Tibial nerve (tissue), 4 donors: ENCODE results near the gene PRKCH. TPM values are rescaled to one million over a fixed set of nuclear protein-coding genes. Genes with fewer than 3 reads are reported as not detected.

ENCODE experiments used
- DNase-seq, 2 donors: peaks; one replicate each; pipeline ENCODE4 v3.0.0-alpha.2; 2019; ENCODE audit warnings: low spot score in 2 of 2
- H3K27ac ChIP-seq, 4 donors: fragments of 200-600 bp; sonication (generic) in 3 of 4; one replicate each; pipeline ENCODE4 v1.5.1; 2017 to 2019; ENCODE audit warnings: mild to moderate bottlenecking in 1 of 4
- H3K27me3 ChIP-seq, 2 donors: fragments of 200-600 bp; sonication (generic) in 1 of 2; one replicate each; pipeline versions ENCODE4 v1.5.1 to v1.6.0; 2017 to 2019
- H3K36me3 ChIP-seq, 3 donors: fragments of 200-600 bp; sonication (generic); one replicate each; pipeline ENCODE4 v1.5.1; 2018 to 2019
- H3K4me1 ChIP-seq, 4 donors: fragments of 200-600 bp; sonication (generic) in 3 of 4; one replicate each; pipeline ENCODE4 v1.5.1; 2017 to 2019
- H3K4me3 ChIP-seq, 4 donors: fragments of 200-600 bp; sonication (generic) in 3 of 4; one replicate each; pipeline ENCODE4 v1.5.1; 2017 to 2019; ENCODE audit warnings: mild to moderate bottlenecking in 1 of 4, moderate library complexity in 1 of 4
- H3K9me3 ChIP-seq, 4 donors: fragments of 200-600 bp; sonication (generic) in 3 of 4; one replicate each; pipeline ENCODE4 v1.5.1; 2017 to 2019
- EP300 ChIP-seq, 2 donors: sonication (generic); formaldehyde crosslinking; IDR thresholded peaks; one replicate each; pipeline ENCODE4 v1.6.1; 2017; ENCODE audit warnings: antibody characterized with exemption in 2 of 2, mild to moderate bottlenecking in 1 of 2
- POLR2A ChIP-seq, 2 donors: fragments of 450-650 bp; IDR thresholded peaks; one replicate each; pipeline ENCODE4 v1.6.1; 2017; ENCODE audit warnings: antibody characterized with exemption in 2 of 2, mild to moderate bottlenecking in 2 of 2, moderate library complexity in 2 of 2
- WGBS, 2 donors: methylation state at CpG; one replicate each; pipeline ENCODE4 v1.1.5; 2018; 5-methylcytosine and 5-hydroxymethylcytosine counted together
- total RNA-seq, 4 donors: library from RNA; depleted of rRNA; stranded (reverse); fragments of >200 nt; gene quantifications; one replicate each; pipeline ENCODE4 v1.1.0, GENCODE V29; 2016
- TF ChIP-seq, protein P1 (sequence below), 5 experiments: fragments of 200-600 bp in 3 of 5; fragments of 450-650 bp in 2 of 5; sonication (generic) in 3 of 5; IDR thresholded peaks; one replicate each; pipeline ENCODE4 v1.5.1; 2016 to 2019; ENCODE audit warnings: antibody characterized with exemption in 5 of 5, mild to moderate bottlenecking in 3 of 5, moderate library complexity in 2 of 5

PRKCH gene
- total RNA-seq, 4 donors from 2014 or later: 26.4 to 33.9 (median 29.2) TPM

GRCh38 chr14:61444215-61444768 is 122.9 kb downstream of the PRKCH start:
- H3K4me3 ChIP-seq: no peak overlapping the region
- no peak overlapping the region for H3K27ac ChIP-seq
- H3K4me1 ChIP-seq: peaks cover 0 to 10% (median 4%) of the 10 kb centered on the region in 4 donors
- H3K9me3 ChIP-seq: no peaks in the 10 kb centered on the region
- no peaks in the 10 kb centered on the region for H3K27me3 ChIP-seq
- TF ChIP-seq, protein P1, sequence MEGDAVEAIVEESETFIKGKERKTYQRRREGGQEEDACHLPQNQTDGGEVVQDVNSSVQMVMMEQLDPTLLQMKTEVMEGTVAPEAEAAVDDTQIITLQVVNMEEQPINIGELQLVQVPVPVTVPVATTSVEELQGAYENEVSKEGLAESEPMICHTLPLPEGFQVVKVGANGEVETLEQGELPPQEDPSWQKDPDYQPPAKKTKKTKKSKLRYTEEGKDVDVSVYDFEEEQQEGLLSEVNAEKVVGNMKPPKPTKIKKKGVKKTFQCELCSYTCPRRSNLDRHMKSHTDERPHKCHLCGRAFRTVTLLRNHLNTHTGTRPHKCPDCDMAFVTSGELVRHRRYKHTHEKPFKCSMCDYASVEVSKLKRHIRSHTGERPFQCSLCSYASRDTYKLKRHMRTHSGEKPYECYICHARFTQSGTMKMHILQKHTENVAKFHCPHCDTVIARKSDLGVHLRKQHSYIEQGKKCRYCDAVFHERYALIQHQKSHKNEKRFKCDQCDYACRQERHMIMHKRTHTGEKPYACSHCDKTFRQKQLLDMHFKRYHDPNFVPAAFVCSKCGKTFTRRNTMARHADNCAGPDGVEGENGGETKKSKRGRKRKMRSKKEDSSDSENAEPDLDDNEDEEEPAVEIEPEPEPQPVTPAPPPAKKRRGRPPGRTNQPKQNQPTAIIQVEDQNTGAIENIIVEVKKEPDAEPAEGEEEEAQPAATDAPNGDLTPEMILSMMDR (IDR thresholded peaks at IDR 0.05): no peak
- TF ChIP-seq POLR2A (IDR thresholded peaks at IDR 0.05) (no peak), EP300 (IDR thresholded peaks at IDR 0.05) (no peak)
- no peaks in the 10 kb centered on the region for H3K36me3 ChIP-seq
- DNase-seq: no peak
- WGBS, 2 donors: 52 to 59% methylated on average over 5 of the region's 5 CpGs

DNA sequence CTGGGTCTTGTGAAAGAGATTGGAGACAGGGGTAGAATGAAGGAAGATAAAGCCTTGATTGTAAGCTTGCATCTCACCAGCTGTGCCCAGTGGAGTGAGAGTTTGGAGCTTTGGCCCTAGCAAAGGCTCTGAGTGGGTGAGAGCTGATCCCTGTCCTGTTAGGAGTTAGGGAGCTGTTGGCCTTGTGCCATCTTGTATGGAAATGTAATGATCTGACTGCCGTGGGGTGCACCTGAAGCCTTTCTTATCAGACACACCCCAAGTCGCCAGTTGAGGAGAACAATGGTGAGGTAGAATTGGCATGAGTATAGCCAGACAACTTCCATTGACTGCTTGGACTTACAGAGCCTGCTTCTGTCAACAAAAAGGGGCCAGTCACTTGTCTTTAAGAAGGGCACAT is 130.1 kb downstream of the PRKCH start:
- whole genome bisulfite sequencing, 2 donors: 59 to 64% methylated on average over 2 of the region's 2 CpGs
- Histone ChIP-seq H3K36me3 (no peaks in the 10 kb centered on the region), H3K9me3 (no peaks in the 10 kb centered on the region), H3K27me3 (no peaks in the 10 kb centered on the region), H3K4me1 (no peaks in the 10 kb centered on the region), H3K27ac (no peak overlapping the region), H3K4me3 (no peak overlapping the region)
- DNase-seq: no peak
- TF ChIP-seq, protein P1 (IDR thresholded peaks at IDR 0.05): no peak
- TF ChIP-seq POLR2A (IDR thresholded peaks at IDR 0.05) (no peak), EP300 (IDR thresholded peaks at IDR 0.05) (no peak)

GRCh38 chr14:61451891-61452400 is 130.6 kb downstream of the PRKCH start:
- H3K27me3 ChIP-seq: no peaks in the 10 kb centered on the region
- H3K9me3 ChIP-seq: no peaks in the 10 kb centered on the region
- H3K4me1 ChIP-seq: no peaks in the 10 kb centered on the region
- 85 to 99% methylated on average over 6 of the region's 6 CpGs for WGBS, 2 donors
- no peak overlapping the region for H3K27ac ChIP-seq
- no peak overlapping the region for H3K4me3 ChIP-seq
- no peak for DNase-seq
- no peaks in the 10 kb centered on the region for H3K36me3 ChIP-seq
- TF ChIP-seq, protein P1 (IDR thresholded peaks at IDR 0.05): no peak
- no peak for TF ChIP-seq EP300 (IDR thresholded peaks at IDR 0.05)
- no peak for TF ChIP-seq POLR2A (IDR thresholded peaks at IDR 0.05)

- H3K4me3 ChIP-seq: no peak overlapping the region
- no peaks in the 10 kb centered on the region for H3K4me1 ChIP-seq
- H3K27ac ChIP-seq: no peak overlapping the region
- TF ChIP-seq POLR2A (IDR thresholded peaks at IDR 0.05) (no peak), EP300 (IDR thresholded peaks at IDR 0.05) (no peak)
- TF ChIP-seq, protein P1 (IDR thresholded peaks at IDR 0.05): no peak
- no peak for DNase-seq
- no peaks in the 10 kb centered on the region for H3K9me3 ChIP-seq
- H3K36me3 ChIP-seq: peaks cover 0 to 4% (median 0%) of the 10 kb centered on the region in 3 donors
- WGBS, 2 donors: 82 to 87% methylated on average over 3 of the region's 3 CpGs
- H3K27me3 ChIP-seq: no peaks in the 10 kb centered on the region
These were observed 131.1 kb downstream of the PRKCH start for GRCh38 chr14:61452452-61452851.

GRCh38 chr14:61453103-61453767 is 131.9 kb downstream of the PRKCH start:
- no peak for TF ChIP-seq EP300 (IDR thresholded peaks at IDR 0.05)
- no peak for TF ChIP-seq POLR2A (IDR thresholded peaks at IDR 0.05)
- TF ChIP-seq, protein P1 (IDR thresholded peaks at IDR 0.05): no peak

More at GRCh38 chr14:61453103-61453767, 131.9 kb downstream of the PRKCH start:
- H3K27me3 ChIP-seq: no peaks in the 10 kb centered on the region
- H3K9me3 ChIP-seq: no peaks in the 10 kb centered on the region
- 76 to 84% methylated on average over 9 of the region's 9 CpGs for WGBS, 2 donors
- no peak overlapping the region for H3K4me3 ChIP-seq
- DNase-seq: no peak
- H3K27ac ChIP-seq: no peak overlapping the region
- peaks cover 0 to 11% (median 0%) of the 10 kb centered on the region in 3 donors for H3K36me3 ChIP-seq
- no peaks in the 10 kb centered on the region for H3K4me1 ChIP-seq
